Esophagus muscularis mucosa (tissue), 4 donors: ENCODE measurements around the gene SLC38A2. TPM values are rescaled to one million over a fixed set of nuclear protein-coding genes. Genes with fewer than 3 reads are reported as not detected.

ENCODE experiments used
- DNase-seq: peaks from one replicate; pipeline ENCODE4 v3.0.0-alpha.2; 2017; ENCODE audit errors: extremely low spot score
- H3K27ac ChIP-seq, 4 donors: fragments of 200-600 bp; sonication (generic); replicated peaks in 1 of 4; 1 replicate in 3 of 4; 2 replicates in 1 of 4; pipeline ENCODE4 v1.5.1; 2016 to 2019; ENCODE audit warnings: mild to moderate bottlenecking in 1 of 4
- H3K27me3 ChIP-seq, 4 donors: fragments of 200-600 bp; sonication (generic); one replicate each; pipeline versions ENCODE4 v1.5.1 to v1.6.0; 2016 to 2019
- H3K36me3 ChIP-seq, 4 donors: fragments of 200-600 bp; sonication (generic); one replicate each; pipeline ENCODE4 v1.5.1; 2016 to 2019
- H3K4me1 ChIP-seq, 4 donors: fragments of 200-600 bp; sonication (generic); one replicate each; pipeline ENCODE4 v1.5.1; 2016 to 2019
- H3K4me3 ChIP-seq, 4 donors: fragments of 200-600 bp; sonication (generic); 1 replicate in 2 of 4; 2 replicates in 2 of 4; pipeline ENCODE4 v1.5.1; 2016 to 2019; ENCODE audit warnings: mild to moderate bottlenecking in 4 of 4, moderate library complexity in 1 of 4
- H3K9me3 ChIP-seq, 4 donors: fragments of 200-600 bp; sonication (generic); 1 replicate in 3 of 4; 2 replicates in 1 of 4; pipeline ENCODE4 v1.5.1; 2016 to 2019
- CTCF ChIP-seq, 3 experiments: fragments of 200-600 bp in 2 of 3; fragments of 450-650 bp in 1 of 3; sonication (generic) in 2 of 3; IDR thresholded peaks; one replicate each; pipeline ENCODE4 v1.5.1; 2017 to 2019; ENCODE audit warnings: antibody characterized with exemption in 3 of 3, mild to moderate bottlenecking in 2 of 3, moderate library complexity in 1 of 3
- EP300 ChIP-seq: sonication (generic); formaldehyde crosslinking; IDR thresholded peaks from one replicate; pipeline ENCODE4 v1.6.1; 2017; ENCODE audit warnings: antibody characterized with exemption
- POLR2A ChIP-seq: fragments of 450-650 bp; IDR thresholded peaks from one replicate; pipeline ENCODE4 v1.6.1; 2017; ENCODE audit warnings: antibody characterized with exemption, moderate library complexity, mild to moderate bottlenecking, low read depth
- POLR2AphosphoS5 ChIP-seq, 2 donors: sonication (generic); formaldehyde crosslinking; IDR thresholded peaks; one replicate each; pipeline ENCODE4 v1.6.1; 2017; ENCODE audit warnings: antibody characterized with exemption in 2 of 2
- WGBS: methylation state at CpG from one replicate; pipeline ENCODE4 v1.1.5; 2018; 5-methylcytosine and 5-hydroxymethylcytosine counted together
- intact Hi-C: fragments of 100-400 bp; cut with DNase I; formaldehyde crosslinking; loops from one replicate; pipeline ENCODE4 v1.15.1; 2023
- total RNA-seq, 4 donors: library from RNA; depleted of rRNA; stranded (reverse); fragments of >200 nt; gene quantifications; one replicate each; pipeline versions ENCODE4 v1.1.0 to v1.2.1, GENCODE V29; 2016

The SLC38A2 gene
- total RNA-seq, 4 donors from 2014 or later, result 177 to 241 (median 225) TPM

- Histone ChIP-seq H3K36me3 (no peaks in the 10 kb centered on the region), H3K4me1 (peaks cover 12 to 44% (median 17%) of the 10 kb centered on the region in 4 donors), H3K27me3 (no peaks in the 10 kb centered on the region), H3K9me3 (no peaks in the 10 kb centered on the region), H3K27ac (no peak overlapping the region), H3K4me3 (no peak overlapping the region)
- DNase-seq, result no peak
- TF ChIP-seq CTCF (IDR thresholded peaks at IDR 0.05), result no peak
- TF ChIP-seq EP300, result no peak
- TF ChIP-seq POLR2AphosphoS5 (IDR thresholded peaks at IDR 0.05), result no peak
- no peak for TF ChIP-seq POLR2A
- intact Hi-C loops, result no loop called here
- 93% methylated on average over 2 of the region's 2 CpGs for WGBS
Observed at GRCh38 chr12:46407361-46407760, 34.8 kb upstream of the SLC38A2 start.

GRCh38 chr12:46406352-46407027 is 33.9 kb upstream of the SLC38A2 start:
- no peak for DNase-seq
- Histone ChIP-seq H3K27me3 (no peaks in the 10 kb centered on the region), H3K27ac (no peak overlapping the region), H3K4me1 (peaks cover 20 to 53% (median 23%) of the 10 kb centered on the region in 4 donors), H3K4me3 (no peak overlapping the region), H3K9me3 (no peaks in the 10 kb centered on the region), H3K36me3 (no peaks in the 10 kb centered on the region)
- WGBS, result 78% methylated on average over 1 of the region's 1 CpG
- TF ChIP-seq POLR2A (no peak), CTCF (IDR thresholded peaks at IDR 0.05) (no peak), POLR2AphosphoS5 (IDR thresholded peaks at IDR 0.05) (no peak), EP300 (no peak)
- intact Hi-C loops, result no loop called here

- TF ChIP-seq POLR2AphosphoS5 (IDR thresholded peaks at IDR 0.05) (no peak), POLR2A (no peak), EP300 (no peak), CTCF (IDR thresholded peaks at IDR 0.05) (no peak)
- Histone ChIP-seq H3K27ac (no peak overlapping the region), H3K9me3 (no peaks in the 10 kb centered on the region), H3K4me3 (no peak overlapping the region), H3K36me3 (no peaks in the 10 kb centered on the region), H3K27me3 (no peaks in the 10 kb centered on the region), H3K4me1 (peaks cover 27 to 47% (median 30%) of the 10 kb centered on the region in 4 donors)
- 87% methylated on average over 5 of the region's 5 CpGs for WGBS
- no peak for DNase-seq
- intact Hi-C loops, result no loop called here
Observed at GRCh38 chr12:46404733-46405132, 32.2 kb upstream of the SLC38A2 start.

DNA sequence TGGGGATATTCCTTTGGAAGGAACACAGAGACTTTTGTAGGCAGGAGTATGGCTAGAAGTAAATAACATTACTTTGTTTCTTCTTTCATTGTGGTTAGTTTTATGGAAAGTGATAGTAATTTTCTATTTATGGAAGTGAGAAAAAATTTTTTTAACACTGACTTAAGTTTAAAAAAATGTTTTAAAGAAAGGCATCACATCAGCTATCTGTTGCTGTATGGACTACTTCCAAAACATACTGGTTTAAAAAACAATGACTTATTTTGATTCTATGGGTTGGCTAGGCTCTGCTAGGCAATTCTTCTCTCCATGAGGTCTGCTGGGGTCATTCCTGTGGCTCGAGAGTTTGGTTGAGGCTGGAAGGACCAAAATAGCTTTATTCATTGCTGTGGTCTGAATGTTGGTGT is 31.7 kb upstream of the SLC38A2 start:
- Histone ChIP-seq H3K27ac (no peak overlapping the region), H3K4me1 (peaks cover 27 to 42% (median 30%) of the 10 kb centered on the region in 4 donors), H3K27me3 (no peaks in the 10 kb centered on the region), H3K9me3 (no peaks in the 10 kb centered on the region), H3K36me3 (no peaks in the 10 kb centered on the region), H3K4me3 (no peak overlapping the region)
- WGBS, result 21% methylated on average over 1 of the region's 1 CpG
- TF ChIP-seq POLR2A (no peak), POLR2AphosphoS5 (IDR thresholded peaks at IDR 0.05) (no peak), EP300 (no peak), CTCF (IDR thresholded peaks at IDR 0.05) (no peak)
- intact Hi-C loops, result no loop called here
- DNase-seq, result no peak

GRCh38 chr12:46403719-46404070 is 31.1 kb upstream of the SLC38A2 start:
- peaks cover 27 to 37% (median 30%) of the 10 kb centered on the region in 4 donors for H3K4me1 ChIP-seq
- no peaks in the 10 kb centered on the region for H3K36me3 ChIP-seq
- no peak for DNase-seq
- H3K27ac ChIP-seq, result peak overlapping the region in 2 of 4 donors; percentile 49 to 65
- TF ChIP-seq EP300 (no peak), POLR2AphosphoS5 (IDR thresholded peaks at IDR 0.05) (no peak), CTCF (IDR thresholded peaks at IDR 0.05) (no peak), POLR2A (no peak)
- H3K9me3 ChIP-seq, result no peaks in the 10 kb centered on the region
- intact Hi-C loops, result no loop called here
- no peaks in the 10 kb centered on the region for H3K27me3 ChIP-seq
- H3K4me3 ChIP-seq, result no peak overlapping the region
